Prostate gland (tissue), 2 donors: Measurements from ENCODE around the gene PSD.

ENCODE experiments used
- CTCF ChIP-seq, 4 experiments: fragments of 200-600 bp in 2 of 4; fragments of 450-650 bp in 2 of 4; sonication (generic) in 2 of 4; IDR thresholded peaks; 1 replicate in 3 of 4; 2 replicates in 1 of 4; pipeline ENCODE4 v1.5.1; 2016 to 2019; ENCODE audit warnings: antibody characterized with exemption in 4 of 4, mild to moderate bottlenecking in 2 of 4, moderate library complexity in 2 of 4
- POLR2A ChIP-seq: fragments of 450-650 bp; IDR thresholded peaks from one replicate; pipeline ENCODE4 v1.6.1; 2016; ENCODE audit warnings: antibody characterized with exemption, mild to moderate bottlenecking

GRCh38 chr10:102434394-102435132, 16.0 kb upstream of the PSD start:
- no peak for TF ChIP-seq CTCF (IDR thresholded peaks at IDR 0.05)
- TF ChIP-seq POLR2A, result no peak
